ENCODE measurements around the gene GSK3B.

The GSK3B gene

GRCh38 chr3:119812491-119813058 lies 281.7 kb downstream of the GSK3B start:
- no peak for DNase-seq

GRCh38 chr3:119810018-119810435 lies 284.2 kb downstream of the GSK3B start:
- DNase-seq: peak in 3 of 5 donors; percentile 9 to 72 (median 15)

GRCh38 chr3:119809249-119810017 lies 284.8 kb downstream of the GSK3B start:
- no peak for DNase-seq

- no peak for DNase-seq
Measured at GRCh38 chr3:119808843-119809242, 285.4 kb downstream of the GSK3B start.

GRCh38 chr3:119808244-119808643 lies 286.0 kb downstream of the GSK3B start:
- DNase-seq: no peak

GRCh38 chr3:119800844-119801243 lies 293.4 kb downstream of the GSK3B start:
- DNase-seq: no peak

- no peak for DNase-seq
Measured at GRCh38 chr3:119796785-119797184, 297.5 kb downstream of the GSK3B start.

GRCh38 chr3:119796368-119796767 lies 297.9 kb downstream of the GSK3B start:
- no peak for DNase-seq

- DNase-seq: no peak
Measured at GRCh38 chr3:119795849-119796248, 298.4 kb downstream of the GSK3B start.

- no peak for DNase-seq
Measured at GRCh38 chr3:119794971-119795612, 299.2 kb downstream of the GSK3B start.

GRCh38 chr3:119794401-119794800 lies 299.8 kb downstream of the GSK3B start:
- no peak for DNase-seq

GRCh38 chr3:119792270-119792669 lies 302.0 kb downstream of the GSK3B start:
- no peak for DNase-seq

GRCh38 chr3:119790369-119790768 lies 303.9 kb downstream of the GSK3B start:
- no peak for DNase-seq

- DNase-seq: no peak
Measured at GRCh38 chr3:119786409-119786808, 307.8 kb downstream of the GSK3B start.

- DNase-seq: no peak
Measured at GRCh38 chr3:119783883-119784282, 310.4 kb downstream of the GSK3B start.

GRCh38 chr3:119783255-119783654 lies 311.0 kb downstream of the GSK3B start:
- no peak for DNase-seq

- DNase-seq: no peak
Measured at GRCh38 chr3:119782460-119782859, 311.8 kb downstream of the GSK3B start.

- no peak for DNase-seq
Measured at GRCh38 chr3:119781330-119782198, 312.7 kb downstream of the GSK3B start, which contains the start of gene NR1I2. TSS of gene NR1I2 (plus strand) at chr3:119782101.

GRCh38 chr3:119779731-119780383 lies 314.4 kb downstream of the GSK3B start:
- DNase-seq: no peak

GRCh38 chr3:119778811-119779210 lies 315.4 kb downstream of the GSK3B start:
- no peak for DNase-seq

- no peak for DNase-seq
Measured at GRCh38 chr3:119778176-119778575, 316.1 kb downstream of the GSK3B start.

GRCh38 chr3:119776304-119776703 lies 317.9 kb downstream of the GSK3B start:
- no peak for DNase-seq
